Globus pallidus (tissue), 1 donor: Measurements from ENCODE around the gene LINC00632.
"Not testable (repeated sequence)": the region's sequence is repeated elsewhere in the genome, so short reads cannot be mapped to it uniquely, and the experiment has no call there.

Source experiments
- DNase-seq: peaks from one replicate; pipeline ENCODE4 v3.0.0-alpha.2; 2015; ENCODE audit warnings: low spot score

LINC00632 gene

GRCh38 chrX:140709421-140709846, at the start of gene LINC00632:
LINC00632 (plus strand) TSS chrX:140709759.
- peak; percentile 78 for DNase-seq

GRCh38 chrX:140661643-140662042, 47.9 kb upstream of the LINC00632 start:
- DNase-seq: peak; percentile 29

GRCh38 chrX:140664939-140665338, 44.6 kb upstream of the LINC00632 start:
- DNase-seq: peak; percentile 37

- DNase-seq: peak; percentile 82
Observed at GRCh38 chrX:140672840-140673731, 36.5 kb upstream of the LINC00632 start.

GRCh38 chrX:140687706-140688105, 21.9 kb upstream of the LINC00632 start:
- DNase-seq: no peak

- DNase-seq: not testable (repeated sequence)
Observed at GRCh38 chrX:140691596-140691995, 18.0 kb upstream of the LINC00632 start.

GRCh38 chrX:140697618-140698017, 11.9 kb upstream of the LINC00632 start:
- DNase-seq: no peak

GRCh38 chrX:140701480-140701879, 8.1 kb upstream of the LINC00632 start:
- peak; percentile 51 for DNase-seq

- peak; percentile 87 for DNase-seq
Observed at GRCh38 chrX:140710710-140711109, 1.2 kb downstream of the LINC00632 start.

- no peak for DNase-seq
Observed at GRCh38 chrX:140711894-140712293, 2.3 kb downstream of the LINC00632 start.

- DNase-seq: peak; percentile 75
Observed at GRCh38 chrX:140712413-140713173, 3.0 kb downstream of the LINC00632 start.

- DNase-seq: no peak
Observed at GRCh38 chrX:140713174-140713539, 3.6 kb downstream of the LINC00632 start.

- no peak for DNase-seq
Observed at GRCh38 chrX:140715787-140716186, 6.2 kb downstream of the LINC00632 start.

GRCh38 chrX:140723121-140723715, 13.7 kb downstream of the LINC00632 start:
- DNase-seq: no peak

GRCh38 chrX:140724309-140724708, 14.8 kb downstream of the LINC00632 start:
- DNase-seq: no peak

GRCh38 chrX:140724736-140725135, 15.2 kb downstream of the LINC00632 start:
- DNase-seq: no peak

GRCh38 chrX:140725500-140725899, 15.9 kb downstream of the LINC00632 start:
- no peak for DNase-seq

GRCh38 chrX:140733766-140734342, 24.3 kb downstream of the LINC00632 start:
- DNase-seq: peak; percentile 45

GRCh38 chrX:140744085-140744484, 34.5 kb downstream of the LINC00632 start:
- no peak for DNase-seq

GRCh38 chrX:140756941-140757340, 47.4 kb downstream of the LINC00632 start:
- DNase-seq: no peak

GRCh38 chrX:140762061-140762460, 52.5 kb downstream of the LINC00632 start:
- DNase-seq: peak; percentile 66

GRCh38 chrX:140764401-140764919, 54.9 kb downstream of the LINC00632 start:
- DNase-seq: peak; percentile 30
